Lung (tissue), 12 donors: Measurements from ENCODE around the gene SCD5. TPM values are rescaled to one million over a fixed set of nuclear protein-coding genes. Genes with fewer than 3 reads are reported as not detected.

Experiments
- ATAC-seq: fragments of 200-7000 bp; cut with Tn5 transposase; one replicate; pipeline ENCODE4 v1.9.1; 2020; ENCODE audit warnings: moderate number of reproducible peaks; ENCODE audit not compliant: insufficient read depth, low FRiP score
- DNase-seq, 3 donors: peaks; one replicate each; pipeline ENCODE4 v3.0.0-alpha.2; 2013 to 2017
- H3K27ac ChIP-seq, 2 donors: one replicate each; pipeline ENCODE4 v1.5.1; 2013; ENCODE audit warnings: mild to moderate bottlenecking in 2 of 2, moderate library complexity in 2 of 2, control low read depth in 1 of 2, inconsistent platforms in 1 of 2, low read depth in 1 of 2, low read length in 1 of 2
- H3K27me3 ChIP-seq, 3 donors: one replicate each; pipeline ENCODE4 v1.5.1; 2013; ENCODE audit warnings: low read length in 2 of 3; ENCODE audit not compliant: control insufficient read depth in 3 of 3, insufficient read depth in 3 of 3
- H3K36me3 ChIP-seq, 4 donors: one replicate each; pipeline ENCODE4 v1.5.1; 2013; ENCODE audit warnings: low read length in 4 of 4, mild to moderate bottlenecking in 1 of 4, moderate library complexity in 1 of 4; ENCODE audit not compliant: control insufficient read depth in 4 of 4, insufficient read depth in 4 of 4
- H3K4me1 ChIP-seq, 5 donors: one replicate each; pipeline ENCODE4 v1.5.1; 2013; ENCODE audit warnings: low read length in 5 of 5, mild to moderate bottlenecking in 2 of 5, moderate library complexity in 1 of 5; ENCODE audit not compliant: control insufficient read depth in 5 of 5, insufficient read depth in 5 of 5
- H3K4me3 ChIP-seq: one replicate; pipeline ENCODE4 v1.5.1; 2013; ENCODE audit warnings: mild to moderate bottlenecking, control low read depth, moderate library complexity
- H3K9ac ChIP-seq, 2 donors: one replicate each; pipeline ENCODE4 v1.5.1; 2013; ENCODE audit warnings: low read length in 2 of 2, control low read depth in 1 of 2; ENCODE audit not compliant: insufficient read depth in 1 of 2
- H3K9me3 ChIP-seq, 4 donors: one replicate each; pipeline ENCODE4 v1.5.1; 2013; ENCODE audit warnings: low read length in 3 of 4, mild to moderate bottlenecking in 1 of 4, moderate library complexity in 1 of 4; ENCODE audit not compliant: control insufficient read depth in 4 of 4, insufficient read depth in 3 of 4
- WGBS, 2 donors: extraction: QIAGEN DNeasy Blood & Tissue Kit; methylation state at CpG; one replicate each; pipeline ENCODE4 v1.1.7; 2013; 5-methylcytosine and 5-hydroxymethylcytosine counted together
- polyA plus RNA-seq, 2 donors: library from polyadenylated mRNA; stranded (reverse); fragments of 200-250 nt; gene quantifications; one replicate each; pipeline ENCODE4 v1.2.1, GENCODE V29; 2013
- total RNA-seq, 2 donors: library from RNA; depleted of rRNA in 1 of 2; stranded (reverse); fragments of >200 nt in 1 of 2; gene quantifications; one replicate each; pipeline ENCODE4 v1.2.1, GENCODE V29; 2014 to 2021
- TF ChIP-seq, protein P1 (sequence below): IDR thresholded peaks from 2 replicates; pipeline ENCODE4 v1.5.1; 2012; ENCODE audit warnings: mild to moderate bottlenecking; ENCODE audit errors: control extremely low read depth, extremely low read depth
- donor health status: control.
- donor health status: control.
- donor health status: Bipolar disorder and iron deficiency.
- donor health status: healthy.
- donor health status: DM: yes; HTN: yes; CAD: no.

Gene SCD5
- total and polyA plus RNA-seq, 4 donors = 5.0 to 22.6 (median 13.8) TPM

DNA sequence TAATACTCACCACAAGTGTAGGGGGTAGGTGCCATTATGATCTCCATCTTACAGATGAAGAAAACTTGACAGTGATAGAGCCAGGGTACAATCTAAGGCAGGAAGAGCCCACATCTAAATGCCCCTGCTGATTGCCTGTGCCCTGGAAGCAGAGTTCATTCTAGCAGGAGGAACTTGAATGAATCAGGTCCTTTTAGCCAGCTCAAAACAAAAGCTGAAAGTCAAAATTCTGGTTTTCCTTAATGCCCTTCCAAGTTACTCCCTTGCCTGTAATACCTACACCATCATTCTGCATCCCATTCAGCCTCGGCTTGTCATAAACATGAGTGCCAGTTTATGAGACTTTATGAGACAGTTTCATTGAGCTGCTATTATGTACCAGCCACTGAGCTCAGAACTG lies 89.6 kb downstream of the SCD5 start:
- 92 to 100% methylated on average over 1 of the region's 1 CpG for WGBS, 2 donors
- DNase-seq (no peak), ATAC-seq (no peak)
- no peak overlapping the region for H3K4me3 ChIP-seq
- no peak overlapping the region for H3K27ac ChIP-seq
- H3K9me3 ChIP-seq = no peaks in the 10 kb centered on the region
- H3K27me3 ChIP-seq = no peaks in the 10 kb centered on the region
- no peak overlapping the region for H3K9ac ChIP-seq
- peaks cover 0 to 4% (median 0%) of the 10 kb centered on the region in 4 donors for H3K36me3 ChIP-seq
- TF ChIP-seq, protein P1, sequence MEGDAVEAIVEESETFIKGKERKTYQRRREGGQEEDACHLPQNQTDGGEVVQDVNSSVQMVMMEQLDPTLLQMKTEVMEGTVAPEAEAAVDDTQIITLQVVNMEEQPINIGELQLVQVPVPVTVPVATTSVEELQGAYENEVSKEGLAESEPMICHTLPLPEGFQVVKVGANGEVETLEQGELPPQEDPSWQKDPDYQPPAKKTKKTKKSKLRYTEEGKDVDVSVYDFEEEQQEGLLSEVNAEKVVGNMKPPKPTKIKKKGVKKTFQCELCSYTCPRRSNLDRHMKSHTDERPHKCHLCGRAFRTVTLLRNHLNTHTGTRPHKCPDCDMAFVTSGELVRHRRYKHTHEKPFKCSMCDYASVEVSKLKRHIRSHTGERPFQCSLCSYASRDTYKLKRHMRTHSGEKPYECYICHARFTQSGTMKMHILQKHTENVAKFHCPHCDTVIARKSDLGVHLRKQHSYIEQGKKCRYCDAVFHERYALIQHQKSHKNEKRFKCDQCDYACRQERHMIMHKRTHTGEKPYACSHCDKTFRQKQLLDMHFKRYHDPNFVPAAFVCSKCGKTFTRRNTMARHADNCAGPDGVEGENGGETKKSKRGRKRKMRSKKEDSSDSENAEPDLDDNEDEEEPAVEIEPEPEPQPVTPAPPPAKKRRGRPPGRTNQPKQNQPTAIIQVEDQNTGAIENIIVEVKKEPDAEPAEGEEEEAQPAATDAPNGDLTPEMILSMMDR = no peak
- peaks cover 0 to 10% (median 2%) of the 10 kb centered on the region in 5 donors for H3K4me1 ChIP-seq

- Histone ChIP-seq H3K4me3 (no peak overlapping the region), H3K9ac (no peak overlapping the region), H3K27me3 (no peaks in the 10 kb centered on the region), H3K9me3 (no peaks in the 10 kb centered on the region), H3K36me3 (peaks cover 0 to 5% (median 0%) of the 10 kb centered on the region in 4 donors), H3K4me1 (peaks cover 0 to 10% (median 2%) of the 10 kb centered on the region in 5 donors), H3K27ac (no peak overlapping the region)
- DNase-seq (peak in 2 of 3 donors; percentile 29 to 56), ATAC-seq (no peak)
- WGBS, 2 donors = 85 to 92% methylated on average over 3 of the region's 3 CpGs
- TF ChIP-seq, protein P1 = no peak
Measured at GRCh38 chr4:82706349-82707000, 92.1 kb downstream of the SCD5 start.

DNA sequence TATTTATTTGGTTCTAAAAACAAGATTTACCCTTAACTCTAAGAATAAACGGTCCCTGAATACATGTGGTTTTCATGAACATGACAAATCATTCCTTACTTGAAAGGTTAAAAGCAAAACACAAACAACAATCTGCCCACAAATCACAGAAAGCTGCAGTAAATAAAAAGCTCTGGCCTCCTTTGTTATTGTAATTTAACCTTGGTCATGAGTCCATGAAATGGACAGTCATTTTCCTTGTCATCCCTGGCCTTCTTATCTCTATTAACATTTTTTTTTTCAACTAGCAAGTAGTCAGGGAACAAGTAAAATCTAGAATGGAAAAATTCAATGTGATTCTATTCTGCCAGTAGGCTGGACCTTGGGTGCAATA lies 92.7 kb downstream of the SCD5 start:
- H3K27me3 ChIP-seq = no peaks in the 10 kb centered on the region
- DNase-seq = no peak
- peaks cover 0 to 7% (median 2%) of the 10 kb centered on the region in 5 donors for H3K4me1 ChIP-seq
- peaks cover 0 to 7% (median 0%) of the 10 kb centered on the region in 4 donors for H3K36me3 ChIP-seq
- H3K27ac ChIP-seq = no peak overlapping the region
- TF ChIP-seq, protein P1 = no peak
- WGBS, 2 donors = 52 to 75% methylated on average over 1 of the region's 1 CpG
- no peak overlapping the region for H3K9ac ChIP-seq
- H3K9me3 ChIP-seq = no peaks in the 10 kb centered on the region
- no peak for ATAC-seq
- H3K4me3 ChIP-seq = no peak overlapping the region
